HepG2 (cell line): Measurements from ENCODE around the gene GPT2. TPM values are rescaled to one million over a fixed set of nuclear protein-coding genes. Genes with fewer than 3 reads are reported as not detected.

ENCODE experiments used
- ATAC-seq: fragments of 200-7000 bp; cut with Tn5 transposase; 3 replicates; pipeline ENCODE4 v1.9.1; 2020; ENCODE audit warnings: mild to moderate bottlenecking, moderate library complexity
- BruUV-seq: library from RNA; stranded (reverse); fragments of 400-500 nt; replicated peaks from 2 replicates; lab custom pipeline; 2021; lab: Mats Ljungman, UMichigan
- CTCF ChIA-PET: fragments of 300-600 bp; formaldehyde crosslinking; extraction: SDS; loops from one replicate; lab custom pipeline; 2021; ENCODE audit warnings: low total read pairs, inconsistent platforms, low intra/inter-chr PET ratio; lab: Yijun Ruan, JAX
- POLR2A ChIA-PET: fragments of 350-600 bp; sonication (Branson Sonifier 250); formaldehyde crosslinking; loops from one replicate; lab custom pipeline; 2020; ENCODE audit warnings: antibody characterized with exemption, inconsistent platforms; lab: Yijun Ruan, JAX
- DNase-seq: peaks from one replicate; pipeline ENCODE4 v3.0.0-alpha.2; 2015; ENCODE audit warnings: low spot score
- FAIRE-seq: peaks from 3 replicates; lab custom pipeline; 2011; peaks lifted over from hg19 to GRCh38; lab: Jason Lieb, UNC
- H2AFZ ChIP-seq: one replicate; pipeline ENCODE4 v1.6.1; 2011; ENCODE audit warnings: low read length, inconsistent platforms
- H3K27ac ChIP-seq: fragments of 300-600 bp; 3 replicates; pipeline ENCODE4 v1.8.0; 2011; ENCODE audit warnings: mixed run types, mild to moderate bottlenecking, mixed read lengths, low read length, inconsistent platforms; ENCODE audit not compliant: insufficient read depth; ENCODE audit errors: extremely low read length
- H3K27me3 ChIP-seq, 2 experiments: fragments of 200-600 bp in 1 of 2; 2 replicates in 1 of 2; 3 replicates in 1 of 2; pipeline versions ENCODE4 v1.6.0 to v1.8.0; 2011; ENCODE audit warnings: low read length in 2 of 2, mild to moderate bottlenecking in 2 of 2, moderate library complexity in 2 of 2, inconsistent platforms in 1 of 2; ENCODE audit not compliant: insufficient read depth in 2 of 2, control insufficient read depth in 1 of 2
- H3K36me3 ChIP-seq, 2 experiments: fragments of 200-600 bp in 1 of 2; replicated peaks in 1 of 2; 2 replicates in 1 of 2; 3 replicates in 1 of 2; pipeline versions ENCODE4 v1.5.1 to v1.8.0; 2011; ENCODE audit warnings: low read length in 2 of 2, inconsistent platforms in 1 of 2; ENCODE audit not compliant: insufficient read depth in 2 of 2, control insufficient read depth in 1 of 2
- H3K4me1 ChIP-seq: 2 replicates; pipeline ENCODE4 v1.5.1; 2012; ENCODE audit warnings: low read length, inconsistent platforms; ENCODE audit not compliant: insufficient read depth
- H3K4me2 ChIP-seq: 2 replicates; pipeline ENCODE4 v1.6.0; 2011; ENCODE audit warnings: low read depth, low read length, inconsistent platforms
- H3K4me3 ChIP-seq, 3 experiments: fragments of 200-600 bp in 1 of 3; sonication (generic), shearing (Covaris generic) in 1 of 3; replicated peaks in 1 of 3; 2 replicates each; pipeline ENCODE4 v1.5.1; 2011 to 2016; ENCODE audit warnings: low read length in 3 of 3, inconsistent platforms in 2 of 3, low read depth in 2 of 3, mild to moderate bottlenecking in 2 of 3, control low read depth in 1 of 3, mixed read lengths in 1 of 3; ENCODE audit not compliant: insufficient read depth in 1 of 3
- H3K79me2 ChIP-seq: one replicate; pipeline ENCODE4 v1.6.1; 2011; ENCODE audit warnings: low read length, inconsistent platforms; ENCODE audit not compliant: insufficient read depth
- H3K9ac ChIP-seq: 2 replicates; pipeline ENCODE4 v1.6.0; 2011; ENCODE audit warnings: mild to moderate bottlenecking, low read depth, low read length, inconsistent platforms; ENCODE audit not compliant: insufficient read depth
- H3K9me3 ChIP-seq: 2 replicates; pipeline ENCODE4 v1.5.1; 2012; ENCODE audit warnings: mild to moderate bottlenecking, low read length
- H4K20me1 ChIP-seq: 2 replicates; pipeline ENCODE4 v1.6.0; 2011; ENCODE audit warnings: inconsistent platforms, mild to moderate bottlenecking, low read length, moderate library complexity; ENCODE audit not compliant: insufficient read depth
- CREM ChIP-seq, 2 experiments: sonication (generic) in 1 of 2; formaldehyde crosslinking in 1 of 2; IDR thresholded peaks; 2 replicates each; pipeline versions ENCODE4 v1.4.0 to v1.6.1; 2016 to 2020; ENCODE audit warnings: antibody characterized with exemption in 1 of 2, mild to moderate bottlenecking in 1 of 2, missing genetic modification reagents in 1 of 2
- FOXO1 ChIP-seq: sonication (generic); formaldehyde crosslinking; IDR thresholded peaks from 2 replicates; pipeline ENCODE4 v1.4.0; 2020; ENCODE audit warnings: missing genetic modification reagents
- HDAC6 ChIP-seq: fragments of 200-600 bp; sonication (generic); IDR thresholded peaks from 2 replicates; pipeline ENCODE4 v1.7.0; 2017; ENCODE audit warnings: mild to moderate bottlenecking, antibody characterized with exemption, low read length, low read depth
- KAT7 ChIP-seq: IDR thresholded peaks from 2 replicates; pipeline ENCODE4 v1.6.1; 2018; ENCODE audit warnings: borderline replicate concordance, missing compliant biosample characterization
- MNT ChIP-seq: fragments of 450-650 bp; IDR thresholded peaks from 2 replicates; pipeline ENCODE4 v1.6.1; 2016
- NFKB2 ChIP-seq: sonication (generic); formaldehyde crosslinking; IDR thresholded peaks from 2 replicates; pipeline ENCODE4 v1.4.0; 2020; ENCODE audit warnings: missing genetic modification reagents, borderline replicate concordance
- PHF5A ChIP-seq: IDR thresholded peaks from one replicate; pipeline ENCODE4 v1.6.1; 2018; ENCODE audit warnings: low read depth, missing genetic modification reagents; ENCODE audit not compliant: unreplicated experiment
- TEF ChIP-seq: sonication (generic); formaldehyde crosslinking; IDR thresholded peaks from 2 replicates; pipeline ENCODE4 v1.5.0; 2020; ENCODE audit warnings: missing genetic modification reagents
- ZEB1 ChIP-seq: IDR thresholded peaks from 2 replicates; pipeline ENCODE4 v1.6.1; 2012; ENCODE audit warnings: mild to moderate bottlenecking, low read depth, inconsistent platforms; ENCODE audit not compliant: insufficient replicate concordance
- ZNF235 ChIP-seq: sonication (generic); formaldehyde crosslinking; IDR thresholded peaks from 2 replicates; pipeline ENCODE4 v1.8.1; 2023; ENCODE audit warnings: mild to moderate bottlenecking, missing genetic modification reagents, borderline replicate concordance
- ZSCAN20 ChIP-seq: sonication (generic); formaldehyde crosslinking; IDR thresholded peaks from 2 replicates; pipeline ENCODE4 v1.4.0; 2020; ENCODE audit warnings: missing genetic modification reagents, mild to moderate bottlenecking, borderline replicate concordance
- ZSCAN9 ChIP-seq: IDR thresholded peaks from 2 replicates; pipeline ENCODE4 v1.6.1; 2016; ENCODE audit warnings: borderline replicate concordance
- WGBS: methylation state at CpG from one replicate; pipeline ENCODE4 v1.1.6; 2017; ENCODE audit warnings: low lambda C conversion rate; 5-methylcytosine and 5-hydroxymethylcytosine counted together
- in situ Hi-C: cut with HindIII; loops from 2 replicates; pipeline ENCODE4 v1.10.0; 2017; ENCODE audit warnings: low pct_unique_long_range_greater_than_20kb; ENCODE audit not compliant: extremely low pct_ligation_motif_present
- intact Hi-C: fragments of 100-400 bp; cut with micrococcal nuclease; formaldehyde crosslinking; loops from one replicate; pipeline ENCODE4 v1.10.0; 2022; ENCODE audit not compliant: unreplicated experiment
- polyA plus RNA-seq, 8 experiments: library from polyadenylated mRNA; depleted of rRNA in 3 of 8; stranded (reverse) in 7 of 8; unstranded in 1 of 8; fragments of >200 nt; fragmentation: Illumina TruSeq in 4 of 8; extraction: Trizol in 4 of 8; gene quantifications; 2 replicates each; pipeline versions ENCODE4 v1.2.1 to v1.2.3, GENCODE V29; 2011 to 2016; ENCODE audit warnings: low read depth in 4 of 8, missing spikeins in 1 of 8, mixed read lengths in 1 of 8; ENCODE audit not compliant: insufficient read depth in 1 of 8
- total RNA-seq, 5 experiments: library from RNA; depleted of rRNA; stranded (reverse); fragments of >200 nt; fragmentation: Illumina TruSeq; extraction: Trizol; gene quantifications; 2 replicates each; pipeline ENCODE4 v1.2.3, GENCODE V29; 2016; ENCODE audit warnings: low read depth in 1 of 5
- TF ChIP-seq, protein P1 (sequence below): sonication (generic); formaldehyde crosslinking; IDR thresholded peaks from 2 replicates; pipeline ENCODE4 v1.4.0; 2020; ENCODE audit warnings: missing genetic modification reagents
- TF ChIP-seq, protein P2 (sequence below): sonication (generic); formaldehyde crosslinking; IDR thresholded peaks from 2 replicates; pipeline ENCODE4 v1.8.1; 2023; ENCODE audit warnings: mild to moderate bottlenecking, missing genetic modification reagents
- TF ChIP-seq, protein P3 (sequence below): sonication (generic); formaldehyde crosslinking; conservative IDR thresholded peaks from 2 replicates; pipeline ENCODE4 v1.8.1; 2023; ENCODE audit warnings: missing genetic modification reagents

Gene GPT2
- total and polyA plus RNA-seq, 2 of the 13 experiments (the other 11 are each of a cell fraction or from before 2014, with no cell fraction given) = 138 to 267 TPM

GRCh38 chr16:46883353-46883689 is 841 bp upstream of the GPT2 start:
- WGBS = under 1% methylated on average over 10 of the region's 10 CpGs
- ChIA-PET CTCF (interaction anchor here (1.3 to 1.6 kb wide), 2 partner anchors 24 to 29 kb away, joined by 4 to 7 read pairs; no protein-coding TSS in a partner anchor), POLR2A (interaction anchor here (0.6 to 11.8 kb wide), 22 partner anchors 8 to 1483 kb away, joined by 3 to 306 read pairs (median 5); partner anchors contain the start of gene C16orf87)
- Histone ChIP-seq H3K4me2 (peak overlapping the region; percentile 97), H3K79me2 (peaks cover 41% of the 10 kb centered on the region), H3K9ac (peak overlapping the region; percentile 93), H3K27ac (peak overlapping the region; percentile 95), H2AFZ (no peak overlapping the region), H3K36me3 (peaks cover 2 to 21% of the 10 kb centered on the region in 2 experiments), H3K27me3 (no peaks in the 10 kb centered on the region; a peak in 1 of 5 replicates), H3K4me3 (peak overlapping the region; percentile 49 to 99 (median 60)), H3K9me3 (no peaks in the 10 kb centered on the region), H3K4me1 (peaks cover 80% of the 10 kb centered on the region), H4K20me1 (peaks cover 24% of the 10 kb centered on the region)
- in situ Hi-C loops (no loop called here), intact Hi-C loops (loop anchor here (1.0 to 2.0 kb wide), 2 partner anchors 13 to 19 kb away; no protein-coding TSS in a partner anchor)
- FAIRE-seq = peak; percentile 76
- DNase-seq = peak; percentile 97
- TSS peak; percentile 96 for BruUV-seq
- peak; percentile 48 for ATAC-seq
- TF ChIP-seq ZSCAN20 (CRISPR knock-in tag) (peak; percentile 29; the same call in 1 of the 2 replicates), NFKB2 (CRISPR knock-in tag) (no peak), ZEB1 (peak; percentile 51), PHF5A (peak; percentile 18), ZSCAN9 (CRISPR knock-in tag) (no peak; the same call in 1 of the 2 replicates), KAT7 (CRISPR knock-in tag) (no peak; the same call in 1 of the 2 replicates), HDAC6 (no peak), ZNF235 (no peak), MNT (no peak), TEF (no peak), CREM (IDR thresholded peaks at IDR 0.05) (peak; percentile 56; the same call in 1 of the 2 replicates), CREM (CRISPR knock-in tag; IDR thresholded peaks at IDR 0.05) (no peak), FOXO1 (CRISPR knock-in tag) (peak; percentile 40)
- TF ChIP-seq, protein P1, sequence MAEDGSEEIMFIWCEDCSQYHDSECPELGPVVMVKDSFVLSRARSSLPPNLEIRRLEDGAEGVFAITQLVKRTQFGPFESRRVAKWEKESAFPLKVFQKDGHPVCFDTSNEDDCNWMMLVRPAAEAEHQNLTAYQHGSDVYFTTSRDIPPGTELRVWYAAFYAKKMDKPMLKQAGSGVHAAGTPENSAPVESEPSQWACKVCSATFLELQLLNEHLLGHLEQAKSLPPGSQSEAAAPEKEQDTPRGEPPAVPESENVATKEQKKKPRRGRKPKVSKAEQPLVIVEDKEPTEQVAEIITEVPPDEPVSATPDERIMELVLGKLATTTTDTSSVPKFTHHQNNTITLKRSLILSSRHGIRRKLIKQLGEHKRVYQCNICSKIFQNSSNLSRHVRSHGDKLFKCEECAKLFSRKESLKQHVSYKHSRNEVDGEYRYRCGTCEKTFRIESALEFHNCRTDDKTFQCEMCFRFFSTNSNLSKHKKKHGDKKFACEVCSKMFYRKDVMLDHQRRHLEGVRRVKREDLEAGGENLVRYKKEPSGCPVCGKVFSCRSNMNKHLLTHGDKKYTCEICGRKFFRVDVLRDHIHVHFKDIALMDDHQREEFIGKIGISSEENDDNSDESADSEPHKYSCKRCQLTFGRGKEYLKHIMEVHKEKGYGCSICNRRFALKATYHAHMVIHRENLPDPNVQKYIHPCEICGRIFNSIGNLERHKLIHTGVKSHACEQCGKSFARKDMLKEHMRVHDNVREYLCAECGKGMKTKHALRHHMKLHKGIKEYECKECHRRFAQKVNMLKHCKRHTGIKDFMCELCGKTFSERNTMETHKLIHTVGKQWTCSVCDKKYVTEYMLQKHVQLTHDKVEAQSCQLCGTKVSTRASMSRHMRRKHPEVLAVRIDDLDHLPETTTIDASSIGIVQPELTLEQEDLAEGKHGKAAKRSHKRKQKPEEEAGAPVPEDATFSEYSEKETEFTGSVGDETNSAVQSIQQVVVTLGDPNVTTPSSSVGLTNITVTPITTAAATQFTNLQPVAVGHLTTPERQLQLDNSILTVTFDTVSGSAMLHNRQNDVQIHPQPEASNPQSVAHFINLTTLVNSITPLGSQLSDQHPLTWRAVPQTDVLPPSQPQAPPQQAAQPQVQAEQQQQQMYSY (CRISPR knock-in tag) = peak; percentile 41; the same call in 1 of the 2 replicates
- TF ChIP-seq, protein P2, sequence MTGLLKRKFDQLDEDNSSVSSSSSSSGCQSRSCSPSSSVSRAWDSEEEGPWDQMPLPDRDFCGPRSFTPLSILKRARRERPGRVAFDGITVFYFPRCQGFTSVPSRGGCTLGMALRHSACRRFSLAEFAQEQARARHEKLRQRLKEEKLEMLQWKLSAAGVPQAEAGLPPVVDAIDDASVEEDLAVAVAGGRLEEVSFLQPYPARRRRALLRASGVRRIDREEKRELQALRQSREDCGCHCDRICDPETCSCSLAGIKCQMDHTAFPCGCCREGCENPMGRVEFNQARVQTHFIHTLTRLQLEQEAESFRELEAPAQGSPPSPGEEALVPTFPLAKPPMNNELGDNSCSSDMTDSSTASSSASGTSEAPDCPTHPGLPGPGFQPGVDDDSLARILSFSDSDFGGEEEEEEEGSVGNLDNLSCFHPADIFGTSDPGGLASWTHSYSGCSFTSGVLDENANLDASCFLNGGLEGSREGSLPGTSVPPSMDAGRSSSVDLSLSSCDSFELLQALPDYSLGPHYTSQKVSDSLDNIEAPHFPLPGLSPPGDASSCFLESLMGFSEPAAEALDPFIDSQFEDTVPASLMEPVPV (CRISPR knock-in tag) = no peak
- TF ChIP-seq, protein P3, sequence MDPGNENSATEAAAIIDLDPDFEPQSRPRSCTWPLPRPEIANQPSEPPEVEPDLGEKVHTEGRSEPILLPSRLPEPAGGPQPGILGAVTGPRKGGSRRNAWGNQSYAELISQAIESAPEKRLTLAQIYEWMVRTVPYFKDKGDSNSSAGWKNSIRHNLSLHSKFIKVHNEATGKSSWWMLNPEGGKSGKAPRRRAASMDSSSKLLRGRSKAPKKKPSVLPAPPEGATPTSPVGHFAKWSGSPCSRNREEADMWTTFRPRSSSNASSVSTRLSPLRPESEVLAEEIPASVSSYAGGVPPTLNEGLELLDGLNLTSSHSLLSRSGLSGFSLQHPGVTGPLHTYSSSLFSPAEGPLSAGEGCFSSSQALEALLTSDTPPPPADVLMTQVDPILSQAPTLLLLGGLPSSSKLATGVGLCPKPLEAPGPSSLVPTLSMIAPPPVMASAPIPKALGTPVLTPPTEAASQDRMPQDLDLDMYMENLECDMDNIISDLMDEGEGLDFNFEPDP (CRISPR knock-in tag) = no peak
